Right hindlimb (tissue), 1 donor: ENCODE data around the gene PRAMEF20.

Experiments used
- DNase-seq: peaks from one replicate; pipeline ENCODE4 v3.0.0-alpha.2; 2018

Gene PRAMEF20

GRCh38 chr1:13465515-13465914 is 55.3 kb downstream of the PRAMEF20 start:
- no peak for DNase-seq

DNA sequence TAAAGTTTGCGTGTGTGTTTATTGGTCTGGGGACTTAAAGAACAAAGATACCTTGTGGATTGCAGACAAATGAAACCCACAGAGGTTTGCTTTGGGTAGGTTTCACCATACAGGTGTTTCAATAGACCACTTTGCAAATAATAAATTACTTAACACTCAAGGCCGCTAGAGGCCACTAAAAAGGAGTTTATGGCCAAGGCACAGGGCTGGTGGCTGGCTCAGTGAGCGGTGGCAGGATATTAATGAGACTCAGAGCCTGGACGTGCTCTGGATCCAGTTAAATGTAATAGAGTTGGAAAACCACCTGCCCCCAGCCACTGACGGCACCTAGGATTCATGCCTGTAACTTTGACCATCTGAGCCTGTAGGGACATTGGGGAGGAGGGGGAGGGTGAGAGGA is 59.1 kb downstream of the PRAMEF20 start:
- no peak for DNase-seq
